CD4-positive, alpha-beta T cell (primary cell): ENCODE data around the gene VPS13D. TPM values are rescaled to one million over a fixed set of nuclear protein-coding genes. Genes with fewer than 3 reads are reported as not detected.

Experiments
- ATAC-seq: fragments of 200-7000 bp; cut with Tn5 transposase; one replicate; pipeline ENCODE4 v1.10.0; 2022; ENCODE audit warnings: mild to moderate bottlenecking; ENCODE audit not compliant: poor library complexity
- CTCF ChIA-PET: fragments of 350-600 bp; sonication (Branson Sonifier 250); formaldehyde crosslinking; loops from one replicate; lab custom pipeline; 2021; ENCODE audit warnings: antibody characterized with exemption, inconsistent platforms; lab: Charles Lee
- POLR2A ChIA-PET: fragments of 350-600 bp; sonication (Branson Sonifier 250); formaldehyde crosslinking; loops from one replicate; lab custom pipeline; 2021; ENCODE audit warnings: antibody characterized with exemption, inconsistent platforms; lab: Charles Lee
- DNase-seq, 14 experiments: peaks; one replicate each; pipeline ENCODE4 v3.0.0-alpha.2; 2013 to 2020; ENCODE audit warnings: mixed read lengths in 2 of 14
- H3K27ac ChIP-seq, 2 donors: one replicate each; pipeline versions ENCODE4 v1.5.1 to v1.7.0; 2013; ENCODE audit warnings: low read length in 2 of 2, low read depth in 1 of 2, mild to moderate bottlenecking in 1 of 2
- H3K27me3 ChIP-seq, 2 experiments: 1 replicate in 1 of 2; 2 replicates in 1 of 2; pipeline versions ENCODE4 v1.6.1 to v1.7.0; 2013; ENCODE audit warnings: low read length in 2 of 2, control low read depth in 1 of 2, mild to moderate bottlenecking in 1 of 2, moderate library complexity in 1 of 2; ENCODE audit not compliant: insufficient read depth in 2 of 2, control insufficient read depth in 1 of 2
- H3K36me3 ChIP-seq: one replicate; pipeline ENCODE4 v1.6.1; 2013; ENCODE audit warnings: low read length, control low read depth; ENCODE audit not compliant: insufficient read depth
- H3K4me1 ChIP-seq: one replicate; pipeline ENCODE4 v1.6.1; 2013; ENCODE audit warnings: low read length, control low read depth; ENCODE audit not compliant: insufficient read depth
- H3K4me3 ChIP-seq: one replicate; pipeline ENCODE4 v1.5.1; 2013; ENCODE audit warnings: mild to moderate bottlenecking, low read length, moderate library complexity
- H3K9me3 ChIP-seq, 2 experiments: 1 replicate in 1 of 2; 2 replicates in 1 of 2; pipeline versions ENCODE4 v1.6.1 to v1.7.0; 2013; ENCODE audit warnings: low read length in 2 of 2, mild to moderate bottlenecking in 2 of 2, control low read depth in 1 of 2, moderate library complexity in 1 of 2; ENCODE audit not compliant: control insufficient read depth in 1 of 2, insufficient read depth in 1 of 2
- H3K27ac Mint-ChIP-seq: one replicate; pipeline ENCODE4 v1.8.0; 2020; ENCODE audit warnings: mixed read lengths
- H3K27me3 Mint-ChIP-seq: one replicate; pipeline ENCODE4 v1.8.0; 2021; ENCODE audit warnings: mixed read lengths
- H3K36me3 Mint-ChIP-seq: one replicate; pipeline ENCODE4 v1.8.0; 2021; ENCODE audit warnings: low read depth, mixed read lengths
- H3K4me1 Mint-ChIP-seq: one replicate; pipeline ENCODE4 v1.8.0; 2021; ENCODE audit warnings: low read depth, mixed read lengths
- H3K4me3 Mint-ChIP-seq: one replicate; pipeline ENCODE4 v1.8.0; 2020; ENCODE audit warnings: mild to moderate bottlenecking, mixed read lengths
- H3K9me3 Mint-ChIP-seq: one replicate; pipeline ENCODE4 v1.8.0; 2020; ENCODE audit warnings: mixed read lengths
- CTCF ChIP-seq: fragments of 200-600 bp; IDR thresholded peaks from one replicate; pipeline ENCODE4 v1.8.0; 2022; ENCODE audit warnings: antibody characterized with exemption, mild to moderate bottlenecking
- intact Hi-C, 2 experiments: fragments of 100-400 bp; cut with DNase I in 1 of 2; cut with micrococcal nuclease in 1 of 2; formaldehyde crosslinking; loops; one replicate each; pipeline versions ENCODE4 v1.15.1 to v1.9.0; 2023 to 2025; cut with DNase I, micrococcal nuclease
- total RNA-seq, 174 experiments: library from RNA in 2 of 174; stranded (reverse) in 2 of 174; gene quantifications; one replicate each; pipeline ENCODE4 v1.2.3 and lab custom pipeline; 2021 to 2026

Gene VPS13D
- total RNA-seq, 2 experiments from 2014 or later, result 63.0 to 67.3 TPM

- Mint-ChIP-seq H3K27me3 (no peaks in the 10 kb centered on the region), H3K27ac (peak overlapping the region; percentile 55), H3K4me1 (peaks cover 27% of the 10 kb centered on the region), H3K4me3 (peak overlapping the region; percentile 83), H3K9me3 (no peaks in the 10 kb centered on the region), H3K36me3 (peaks cover 8% of the 10 kb centered on the region)
- DNase-seq (no peak), ATAC-seq (peak; percentile 5)
- Histone ChIP-seq H3K36me3 (peaks cover 5% of the 10 kb centered on the region), H3K4me1 (peaks cover 24% of the 10 kb centered on the region), H3K27me3 (no peaks in the 10 kb centered on the region), H3K9me3 (no peaks in the 10 kb centered on the region), H3K27ac (no peak overlapping the region), H3K4me3 (no peak overlapping the region)
- POLR2A ChIA-PET, result interaction anchor here (0.5 to 1.3 kb wide), 2 partner anchors 19 to 94 kb away, joined by 3 to 4 read pairs; no protein-coding TSS in a partner anchor
- CTCF ChIA-PET, result interaction anchor here (0.8 to 2.1 kb wide), 4 partner anchors 9 to 105 kb away, joined by 3 to 6 read pairs (median 3); no protein-coding TSS in a partner anchor
- TF ChIP-seq CTCF, result no peak
- intact Hi-C loops, result loop anchor here in 1 of 2 experiments (1.0 to 5.0 kb wide), 2 partner anchors 19 to 247 kb away; partner anchors contain the start of gene MFN2
Measured at GRCh38 chr1:12229386-12229834, 420 bp upstream of the VPS13D start.

DNA sequence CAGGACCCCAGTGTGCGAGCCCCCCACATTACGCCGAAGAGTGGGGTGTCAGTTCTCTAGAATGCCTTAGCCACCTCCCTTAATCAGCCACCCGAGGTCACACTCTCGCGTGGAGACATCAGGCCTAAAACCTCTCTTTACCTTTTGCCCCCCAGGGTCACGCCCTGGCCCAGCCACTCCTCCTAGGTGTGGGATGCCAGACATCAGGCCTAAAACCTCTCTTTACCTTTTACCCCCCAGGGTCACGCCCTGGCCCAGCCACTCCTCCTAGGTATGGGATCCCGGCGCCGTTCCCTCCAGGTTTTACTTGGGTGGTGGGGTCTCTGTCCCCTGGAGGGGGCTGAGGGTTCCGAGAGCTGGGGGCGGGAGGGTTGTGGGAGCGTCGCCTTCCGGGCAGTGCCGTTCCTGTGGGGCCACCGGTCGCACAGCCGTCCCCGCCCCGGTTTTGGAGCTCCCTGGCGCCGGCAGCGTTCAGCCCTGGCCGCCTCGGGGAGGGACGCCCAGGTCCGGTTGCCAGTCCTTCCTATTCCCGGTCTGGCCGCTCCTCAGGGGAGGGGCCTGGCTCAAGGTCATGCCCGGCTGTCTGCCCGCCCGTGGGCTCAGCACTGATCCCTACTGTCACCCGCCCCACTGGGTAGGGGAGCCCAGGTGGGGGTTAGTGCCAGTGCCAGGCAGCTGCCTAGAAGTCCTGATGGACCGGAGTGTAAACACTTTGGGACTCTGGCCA is 882 bp downstream of the VPS13D start:
- Histone ChIP-seq H3K9me3 (no peaks in the 10 kb centered on the region), H3K36me3 (peaks cover 15% of the 10 kb centered on the region), H3K4me1 (peaks cover 24% of the 10 kb centered on the region), H3K27ac (no peak overlapping the region), H3K4me3 (peak overlapping the region; percentile 98), H3K27me3 (no peaks in the 10 kb centered on the region)
- POLR2A ChIA-PET, result interaction anchor here (1.2 to 2.7 kb wide), 2 partner anchors 21 to 106 kb away, joined by 4 to 13 read pairs; no protein-coding TSS in a partner anchor
- CTCF ChIA-PET, result interaction anchor here (1.5 to 2.1 kb wide), 3 partner anchors 105 to 106 kb away, joined by 3 to 6 read pairs (median 4); no protein-coding TSS in a partner anchor
- TF ChIP-seq CTCF, result no peak
- Mint-ChIP-seq H3K9me3 (no peaks in the 10 kb centered on the region), H3K27ac (peak overlapping the region; percentile 83), H3K4me1 (peaks cover 30% of the 10 kb centered on the region), H3K36me3 (peaks cover 20% of the 10 kb centered on the region), H3K27me3 (no peaks in the 10 kb centered on the region), H3K4me3 (peak overlapping the region; percentile 94)
- peak; percentile 16 for ATAC-seq
- peak in 6 of 14 experiments; percentile 8 to 50 (median 18) for DNase-seq
- intact Hi-C loops, result loop anchor here (2.0 to 5.0 kb wide), 3 partner anchors 20 to 1753 kb away; no protein-coding TSS in a partner anchor

GRCh38 chr1:12231276-12231595 is 1.4 kb downstream of the VPS13D start:
- POLR2A ChIA-PET, result interaction anchor here (2.7 kb wide), 1 partner anchor 21 kb away, joined by 13 read pairs; no protein-coding TSS in a partner anchor

More at GRCh38 chr1:12231276-12231595, 1.4 kb downstream of the VPS13D start:
- H3K36me3 Mint-ChIP-seq, result peaks cover 26% of the 10 kb centered on the region
- Histone ChIP-seq H3K4me3 (peak overlapping the region; percentile 98), H3K9me3 (no peaks in the 10 kb centered on the region), H3K4me1 (peaks cover 24% of the 10 kb centered on the region), H3K36me3 (peaks cover 15% of the 10 kb centered on the region), H3K27ac (no peak overlapping the region), H3K27me3 (no peaks in the 10 kb centered on the region)
- H3K9me3 Mint-ChIP-seq, result no peaks in the 10 kb centered on the region
- no peak for ATAC-seq
- peak overlapping the region; percentile 83 for H3K27ac Mint-ChIP-seq
- intact Hi-C loops, result loop anchor here (2.0 to 5.0 kb wide), 3 partner anchors 20 to 1754 kb away; no protein-coding TSS in a partner anchor
- peaks cover 36% of the 10 kb centered on the region for H3K4me1 Mint-ChIP-seq
- TF ChIP-seq CTCF, result no peak
- CTCF ChIA-PET, result interaction anchor here (1.5 kb wide), 1 partner anchor 107 kb away, joined by 4 read pairs; no protein-coding TSS in a partner anchor
- no peaks in the 10 kb centered on the region for H3K27me3 Mint-ChIP-seq
- no peak for DNase-seq
- H3K4me3 Mint-ChIP-seq, result peak overlapping the region; percentile 94
